B cell (primary cell): Measurements from ENCODE around the gene CRIM1. TPM values are rescaled to one million over a fixed set of nuclear protein-coding genes. Genes with fewer than 3 reads are reported as not detected.

Experiments
- ATAC-seq: fragments of 200-7000 bp; cut with Tn5 transposase; one replicate; pipeline ENCODE4 v1.10.0; 2021; ENCODE audit warnings: low read depth, mild to moderate bottlenecking, moderate number of reproducible peaks, moderate library complexity
- CTCF ChIA-PET: fragments of 350-600 bp; sonication (Branson Sonifier 250); formaldehyde crosslinking; loops from one replicate; lab custom pipeline; 2021; ENCODE audit warnings: antibody characterized with exemption, inconsistent platforms; lab: Charles Lee
- POLR2A ChIA-PET: fragments of 350-600 bp; sonication (Branson Sonifier 250); formaldehyde crosslinking; loops from one replicate; lab custom pipeline; 2021; ENCODE audit warnings: antibody characterized with exemption; lab: Charles Lee
- DNase-seq: peaks from one replicate; pipeline ENCODE4 v3.0.0; 2013
- H2AFZ ChIP-seq: 2 replicates; pipeline ENCODE4 v1.6.1; 2012; ENCODE audit warnings: mild to moderate bottlenecking, low read depth, low read length; ENCODE audit not compliant: insufficient read depth, poor library complexity, severe bottlenecking
- H3K27ac ChIP-seq, 2 donors: 1 replicate in 1 of 2; 2 replicates in 1 of 2; pipeline ENCODE4 v1.5.1; 2012 to 2013; ENCODE audit warnings: low read length in 2 of 2, mild to moderate bottlenecking in 2 of 2, moderate library complexity in 1 of 2
- H3K27me3 ChIP-seq, 4 experiments: fragments of 200-600 bp in 1 of 4; sonication (generic) in 1 of 4; replicated peaks in 1 of 4; 1 replicate in 2 of 4; 2 replicates in 2 of 4; pipeline versions ENCODE4 v1.6.1 to v1.7.0; 2013 to 2016; ENCODE audit warnings: low read length in 3 of 4, mild to moderate bottlenecking in 2 of 4, mixed read lengths in 1 of 4, moderate library complexity in 1 of 4; ENCODE audit not compliant: insufficient read depth in 4 of 4, control insufficient read depth in 3 of 4; ENCODE audit errors: control extremely low read depth in 1 of 4
- H3K36me3 ChIP-seq, 2 experiments: replicated peaks in 1 of 2; 1 replicate in 1 of 2; 2 replicates in 1 of 2; pipeline versions ENCODE4 v1.6.1 to v1.7.1; 2013; ENCODE audit warnings: low read length in 1 of 2; ENCODE audit not compliant: insufficient read depth in 2 of 2, control insufficient read depth in 1 of 2; ENCODE audit errors: control extremely low read depth in 1 of 2, extremely low read depth in 1 of 2
- H3K4me1 ChIP-seq, 2 donors: fragments of 200-600 bp in 1 of 2; sonication (generic) in 1 of 2; 1 replicate in 1 of 2; 2 replicates in 1 of 2; pipeline versions ENCODE4 v1.5.1 to v1.6.1; 2013 to 2017; ENCODE audit warnings: low read length in 2 of 2; ENCODE audit not compliant: control insufficient read depth in 2 of 2, insufficient read depth in 2 of 2
- H3K4me2 ChIP-seq: replicated peaks from 2 replicates; pipeline ENCODE3; 2012; ENCODE audit warnings: mild to moderate bottlenecking, low read depth, low read length; ENCODE audit not compliant: poor library complexity, severe bottlenecking
- H3K4me3 ChIP-seq, 5 experiments: fragments of 200-600 bp in 1 of 5; sonication (generic) in 1 of 5; 1 replicate in 3 of 5; 2 replicates in 2 of 5; pipeline versions ENCODE4 v1.5.1 to v1.7.0; 2011 to 2016; ENCODE audit warnings: low read length in 4 of 5, mild to moderate bottlenecking in 4 of 5, low read depth in 2 of 5, control low read depth in 1 of 5, moderate library complexity in 1 of 5; ENCODE audit not compliant: insufficient read depth in 1 of 5; ENCODE audit errors: control extremely low read depth in 1 of 5, extremely low read depth in 1 of 5
- H3K79me2 ChIP-seq: fragments of 200-600 bp; sonication (generic); one replicate; pipeline ENCODE4 v1.6.0; 2016; ENCODE audit warnings: low read length; ENCODE audit not compliant: control insufficient read depth, insufficient read depth
- H3K9ac ChIP-seq: fragments of 200-600 bp; sonication (generic); 2 replicates; pipeline ENCODE4 v1.6.1; 2017; ENCODE audit warnings: mild to moderate bottlenecking, low read length, moderate library complexity
- H3K9me3 ChIP-seq, 3 donors: one replicate each; pipeline versions ENCODE4 v1.6.1 to v1.7.1; 2013; ENCODE audit warnings: low read length in 2 of 3; ENCODE audit not compliant: control insufficient read depth in 2 of 3, insufficient read depth in 1 of 3; ENCODE audit errors: control extremely low read depth in 1 of 3
- H4K20me1 ChIP-seq: 2 replicates; pipeline ENCODE4 v1.6.0; 2012; ENCODE audit warnings: mild to moderate bottlenecking, low read length; ENCODE audit not compliant: insufficient read depth, control insufficient read depth, poor library complexity, severe bottlenecking
- H3K27ac Mint-ChIP-seq: one replicate; pipeline ENCODE4 v1.8.0; 2021; ENCODE audit warnings: mixed read lengths
- H3K27me3 Mint-ChIP-seq: one replicate; pipeline ENCODE4 v1.8.0; 2021; ENCODE audit warnings: mixed read lengths
- H3K4me1 Mint-ChIP-seq: one replicate; pipeline ENCODE4 v1.8.0; 2021; ENCODE audit warnings: mixed read lengths
- H3K4me3 Mint-ChIP-seq: one replicate; pipeline ENCODE4 v1.8.0; 2021; ENCODE audit warnings: mixed read lengths
- H3K9me3 Mint-ChIP-seq: one replicate; pipeline ENCODE4 v1.8.0; 2022; ENCODE audit warnings: mixed read lengths; ENCODE audit not compliant: insufficient read depth
- CTCF ChIP-seq: fragments of 200-600 bp; IDR thresholded peaks from one replicate; pipeline ENCODE4 v1.8.0; 2022; ENCODE audit warnings: antibody characterized with exemption, mild to moderate bottlenecking
- EZH2 ChIP-seq: IDR thresholded peaks from 2 replicates; pipeline ENCODE4 v1.6.1; 2012; ENCODE audit warnings: borderline replicate concordance, low read depth, mild to moderate bottlenecking, moderate library complexity, low read length; ENCODE audit not compliant: insufficient read depth, poor library complexity, severe bottlenecking
- WGBS: methylation state at CpG from one replicate; pipeline ENCODE4 v1.1.5; 2013; ENCODE audit warnings: missing lambda C conversion rate; ENCODE audit not compliant: insufficient coverage; 5-methylcytosine and 5-hydroxymethylcytosine counted together
- intact Hi-C: fragments of 100-400 bp; cut with micrococcal nuclease; formaldehyde crosslinking; loops from one replicate; pipeline ENCODE4 v1.10.0; 2022
- polyA plus RNA-seq: library from polyadenylated mRNA; depleted of rRNA; stranded (reverse); fragments of >200 nt; gene quantifications from 2 replicates; pipeline ENCODE4 v1.2.3, GENCODE V29; 2012
- total RNA-seq, 2 donors: library from RNA; stranded (reverse); fragments of 120-200 nt in 1 of 2; gene quantifications; 1 replicate in 1 of 2; 2 replicates in 1 of 2; pipeline versions ENCODE4 v1.2.3 to v1.2.4, GENCODE V29; 2013 to 2022

CRIM1 gene
- total and polyA plus RNA-seq, 2 donors (not counting 1 experiment from before 2014, with no cell fraction given) = 1.3 to 5.0 TPM

GRCh38 chr2:36553683-36554082 lies 198.1 kb downstream of the CRIM1 start:
- no peak for ATAC-seq
- no peaks in the 10 kb centered on the region for H4K20me1 ChIP-seq
- H3K4me2 ChIP-seq = no peak overlapping the region
- WGBS = 64% methylated on average over 2 of the region's 4 CpGs
- peaks cover 0 to 48% of the 10 kb centered on the region in 2 experiments for H3K36me3 ChIP-seq
- H3K4me1 Mint-ChIP-seq = no peaks in the 10 kb centered on the region
- H3K27ac ChIP-seq = no peak overlapping the region
- H3K9me3 Mint-ChIP-seq = no peaks in the 10 kb centered on the region
- no peaks in the 10 kb centered on the region for H3K4me1 ChIP-seq
- ChIA-PET CTCF (no interaction called here), POLR2A (no interaction called here)
- no peak overlapping the region for H3K4me3 Mint-ChIP-seq
- no peaks in the 10 kb centered on the region for H3K9me3 ChIP-seq
- DNase-seq = no peak
- H2AFZ ChIP-seq = no peak overlapping the region
- H3K79me2 ChIP-seq = no peaks in the 10 kb centered on the region
- TF ChIP-seq CTCF (no peak), EZH2 (no peak)
- H3K27ac Mint-ChIP-seq = no peak overlapping the region
- H3K4me3 ChIP-seq = no peak overlapping the region
- intact Hi-C loops = no loop called here
- no peaks in the 10 kb centered on the region for H3K27me3 ChIP-seq
- H3K27me3 Mint-ChIP-seq = no peaks in the 10 kb centered on the region
- H3K9ac ChIP-seq = no peak overlapping the region

- Histone ChIP-seq H3K27me3 (no peaks in the 10 kb centered on the region), H3K79me2 (no peaks in the 10 kb centered on the region), H3K9ac (no peak overlapping the region), H3K27ac (no peak overlapping the region), H3K4me2 (no peak overlapping the region), H3K36me3 (peaks cover 0 to 42% of the 10 kb centered on the region in 2 experiments), H3K4me1 (no peaks in the 10 kb centered on the region), H3K9me3 (no peaks in the 10 kb centered on the region), H2AFZ (no peak overlapping the region), H4K20me1 (no peaks in the 10 kb centered on the region), H3K4me3 (no peak overlapping the region)
- H3K27ac Mint-ChIP-seq = no peak overlapping the region
- no CpG with 5 or more reads among the region's 1 CpG for WGBS
- intact Hi-C loops = no loop called here
- H3K9me3 Mint-ChIP-seq = no peaks in the 10 kb centered on the region
- no peak for ATAC-seq
- POLR2A ChIA-PET = no interaction called here
- no peak for TF ChIP-seq EZH2
- no peak for TF ChIP-seq CTCF
- no peak for DNase-seq
- no peak overlapping the region for H3K4me3 Mint-ChIP-seq
- no peaks in the 10 kb centered on the region for H3K4me1 Mint-ChIP-seq
- no peaks in the 10 kb centered on the region for H3K27me3 Mint-ChIP-seq
- CTCF ChIA-PET = interaction anchor here (0.6 kb wide), 1 partner anchor 225 kb away, joined by 3 read pairs; no protein-coding TSS in a partner anchor
These were observed 199.0 kb downstream of the CRIM1 start for GRCh38 chr2:36554531-36554930.
